ENCODE results near the gene NEU4. TPM values are rescaled to one million over a fixed set of nuclear protein-coding genes. Genes with fewer than 3 reads are reported as not detected.
"Not testable (repeated sequence)": the region's sequence is repeated elsewhere in the genome, so short reads cannot be mapped to it uniquely, and the experiment has no call there.

Gene NEU4
- total and polyA plus RNA-seq, 9 of the 15 experiments (the other 6 are each of a cell fraction or from before 2014, with no cell fraction given), result 0.01 to 0.40 TPM; not detected in 7

GRCh38 chr2:241791385-241791784 is 17.6 kb upstream of the NEU4 start:
- POLR2A ChIA-PET; in situ Hi-C loops (cut with MboI); H3K27ac ChIP-seq (ENCODE audit: extremely low read depth, low read depth, low read length); H2AFZ ChIP-seq (ENCODE audit: low read depth, low read length); H3K9ac ChIP-seq (ENCODE audit: insufficient read depth in 1 of 2, low read depth in 2 of 2, low read length in 2 of 2); BruUV-seq (replicated peaks); H3K36me3 ChIP-seq (ENCODE audit: control insufficient read depth, insufficient read depth, low read length); H3K27me3 ChIP-seq (ENCODE audit: control insufficient read depth in 2 of 2, insufficient read depth in 2 of 2, low read length in 2 of 2); H4K20me1 ChIP-seq (replicated peaks; ENCODE audit: control insufficient read depth, insufficient read depth, low read length); intact Hi-C loops (cut with micrococcal nuclease); H3K4me2 ChIP-seq (ENCODE audit: insufficient read depth, low read length); H3K4me3 ChIP-seq; H3K9me1 ChIP-seq (ENCODE audit: control insufficient read depth, insufficient read depth, low read length); CTCF ChIA-PET (ENCODE audit: low intra/inter-chr PET ratio); ATAC-seq; FAIRE-seq; H3K9me3 ChIP-seq (replicated peaks; ENCODE audit: control insufficient read depth, insufficient read depth, low read depth, low read length); DNase-seq (ENCODE audit: extremely low read depth in 1 of 4, low spot score in 3 of 4); H3K79me2 ChIP-seq (ENCODE audit: control insufficient read depth, insufficient read depth, low read length); TF ChIP-seq JUND (tag; IDR thresholded peaks at IDR 0.05; ENCODE audit: borderline replicate concordance, low read depth, low read length): not testable (repeated sequence)
- WGBS (ENCODE audit: insufficient coverage, low coverage, missing lambda C conversion rate), result 0% methylated on average over 3 of the region's 3 CpGs
- TF ChIP-seq JUND (IDR thresholded peaks at IDR 0.05; ENCODE audit: borderline replicate concordance, low read depth, low read length), result peak; percentile 19; the same call in 1 of the 2 replicates
- peaks cover 0 to 10% of the 10 kb centered on the region in 2 experiments; a peak in 2 of 5 replicates for H3K4me1 ChIP-seq (replicated peaks in 1 of 2; ENCODE audit: control insufficient read depth in 2 of 2, insufficient read depth in 2 of 2, low read length in 2 of 2)

DNA sequence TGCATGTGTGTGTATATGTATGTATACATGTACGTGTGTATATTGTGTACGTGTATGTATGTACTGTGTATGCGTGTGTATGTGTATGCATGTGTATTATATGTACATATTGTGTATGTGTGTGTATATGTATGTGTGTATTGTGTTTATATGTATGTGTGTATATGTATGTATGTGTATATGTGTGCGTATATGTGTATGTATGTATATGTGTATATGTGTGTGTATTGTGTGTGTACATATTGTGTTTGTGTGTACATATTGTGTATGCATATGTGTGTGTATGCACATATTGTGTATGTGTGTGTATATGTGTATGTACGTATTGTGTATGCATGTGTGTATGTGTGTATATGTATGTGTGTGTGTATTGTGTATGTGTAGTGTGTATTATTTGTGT is 15.6 kb upstream of the NEU4 start:
- in situ Hi-C loops (cut with MboI) (no loop called here), intact Hi-C loops (cut with micrococcal nuclease) (no loop called here)
- 85% methylated on average over 5 of the region's 5 CpGs for WGBS (ENCODE audit: insufficient coverage, low coverage, missing lambda C conversion rate)
- Histone ChIP-seq H3K9ac (ENCODE audit: insufficient read depth in 1 of 2, low read depth in 2 of 2, low read length in 2 of 2) (no peak overlapping the region), H2AFZ (ENCODE audit: low read depth, low read length) (no peak overlapping the region), H3K9me1 (ENCODE audit: control insufficient read depth, insufficient read depth, low read length) (no peaks in the 10 kb centered on the region), H3K4me1 (replicated peaks in 1 of 2; ENCODE audit: control insufficient read depth in 2 of 2, insufficient read depth in 2 of 2, low read length in 2 of 2) (peaks cover 0 to 27% of the 10 kb centered on the region in 2 experiments; a peak in 2 of 5 replicates), H3K27me3 (ENCODE audit: control insufficient read depth in 2 of 2, insufficient read depth in 2 of 2, low read length in 2 of 2) (no peaks in the 10 kb centered on the region), H3K36me3 (ENCODE audit: control insufficient read depth, insufficient read depth, low read length) (no peaks in the 10 kb centered on the region), H4K20me1 (replicated peaks; ENCODE audit: control insufficient read depth, insufficient read depth, low read length) (no peaks in the 10 kb centered on the region), H3K4me3 (no peak overlapping the region), H3K9me3 (replicated peaks; ENCODE audit: control insufficient read depth, insufficient read depth, low read depth, low read length) (no peaks in the 10 kb centered on the region; the same call in 1 of the 2 replicates), H3K4me2 (ENCODE audit: insufficient read depth, low read length) (no peak overlapping the region), H3K27ac (ENCODE audit: extremely low read depth, low read depth, low read length) (no peak overlapping the region), H3K79me2 (ENCODE audit: control insufficient read depth, insufficient read depth, low read length) (no peaks in the 10 kb centered on the region)
- FAIRE-seq (peak; percentile 67), ATAC-seq (no peak), DNase-seq (ENCODE audit: extremely low read depth in 1 of 4, low spot score in 3 of 4) (no peak)
- POLR2A ChIA-PET, result interaction anchor here (1.4 kb wide), 1 partner anchor 8 kb away, joined by 3 read pairs; no protein-coding TSS in a partner anchor
- CTCF ChIA-PET (ENCODE audit: low intra/inter-chr PET ratio), result no interaction called here
- no TSS peak for BruUV-seq (replicated peaks)
- TF ChIP-seq RBBP5 (IDR thresholded peaks at IDR 0.05; ENCODE audit: borderline replicate concordance, insufficient read depth, low read length, poor library complexity, severe bottlenecking), result no peak
- no peak for TF ChIP-seq ZNF354B (CRISPR knock-in tag; IDR thresholded peaks at IDR 0.05)
- TF ChIP-seq, protein P1, sequence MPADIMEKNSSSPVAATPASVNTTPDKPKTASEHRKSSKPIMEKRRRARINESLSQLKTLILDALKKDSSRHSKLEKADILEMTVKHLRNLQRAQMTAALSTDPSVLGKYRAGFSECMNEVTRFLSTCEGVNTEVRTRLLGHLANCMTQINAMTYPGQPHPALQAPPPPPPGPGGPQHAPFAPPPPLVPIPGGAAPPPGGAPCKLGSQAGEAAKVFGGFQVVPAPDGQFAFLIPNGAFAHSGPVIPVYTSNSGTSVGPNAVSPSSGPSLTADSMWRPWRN (IDR thresholded peaks at IDR 0.05; ENCODE audit: low read depth), result no peak
- TF ChIP-seq PPARD (CRISPR knock-in tag; IDR thresholded peaks at IDR 0.05), result no peak
- peak in 1 of 2 experiments; percentile 76; a peak in 2 of 4 replicates for TF ChIP-seq KDM1A (IDR thresholded peaks at IDR 0.05)
- TF ChIP-seq, protein P2, sequence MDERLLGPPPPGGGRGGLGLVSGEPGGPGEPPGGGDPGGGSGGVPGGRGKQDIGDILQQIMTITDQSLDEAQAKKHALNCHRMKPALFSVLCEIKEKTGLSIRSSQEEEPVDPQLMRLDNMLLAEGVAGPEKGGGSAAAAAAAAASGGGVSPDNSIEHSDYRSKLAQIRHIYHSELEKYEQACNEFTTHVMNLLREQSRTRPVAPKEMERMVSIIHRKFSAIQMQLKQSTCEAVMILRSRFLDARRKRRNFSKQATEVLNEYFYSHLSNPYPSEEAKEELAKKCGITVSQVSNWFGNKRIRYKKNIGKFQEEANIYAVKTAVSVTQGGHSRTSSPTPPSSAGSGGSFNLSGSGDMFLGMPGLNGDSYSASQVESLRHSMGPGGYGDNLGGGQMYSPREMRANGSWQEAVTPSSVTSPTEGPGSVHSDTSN (CRISPR knock-in tag; IDR thresholded peaks at IDR 0.05; ENCODE audit: low read depth), result no peak
- TF ChIP-seq, protein P2 (tag; conservative IDR thresholded peaks at IDR 0.05; ENCODE audit: low read depth), result no peak
- TF ChIP-seq CBX5 (IDR thresholded peaks at IDR 0.05; ENCODE audit: borderline replicate concordance, low read depth), result no peak

Measured in K562 (cell line).